Activated T-cell treated with anti-CD3 and anti-CD28 coated beads for 1 hour (primary cell): Measurements from ENCODE around the gene FBH1.
"Not testable (repeated sequence)": the region's sequence is repeated elsewhere in the genome, so short reads cannot be mapped to it uniquely, and the experiment has no call there.

Experiments
- DNase-seq: peaks from one replicate; pipeline ENCODE4 v3.0.0-alpha.2; 2020; ENCODE audit warnings: low read depth

The FBH1 gene

GRCh38 chr10:5960070-5960972, 70.3 kb downstream of the FBH1 start:
- DNase-seq: no peak

GRCh38 chr10:5960973-5961275, 70.9 kb downstream of the FBH1 start:
- not testable (repeated sequence) for DNase-seq

GRCh38 chr10:5961405-5962100, 71.5 kb downstream of the FBH1 start:
- DNase-seq: no peak

GRCh38 chr10:5962358-5962940, 72.4 kb downstream of the FBH1 start:
- DNase-seq: not testable (repeated sequence)

GRCh38 chr10:5963071-5963470, 73.0 kb downstream of the FBH1 start:
- no peak for DNase-seq

DNA sequence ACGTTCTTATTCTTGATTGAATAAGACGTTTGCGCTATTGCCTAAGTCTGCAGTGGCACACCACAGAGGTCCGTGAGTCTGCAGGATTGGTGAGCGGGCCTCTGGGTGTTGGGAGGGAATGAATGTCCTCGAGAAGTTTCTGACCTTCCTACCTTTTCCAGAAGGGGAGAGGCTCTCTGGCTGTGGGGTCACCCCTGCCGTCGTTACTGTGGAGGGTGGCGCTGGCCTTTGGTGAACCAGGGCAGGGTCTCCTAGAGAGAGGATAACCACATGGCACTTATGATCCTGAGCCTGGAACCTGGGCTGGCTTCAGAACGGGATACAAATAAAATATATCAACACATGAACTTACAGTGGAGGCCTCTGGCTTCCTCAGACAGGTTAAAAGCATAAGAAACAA, 73.5 kb downstream of the FBH1 start:
- no peak for DNase-seq

DNA sequence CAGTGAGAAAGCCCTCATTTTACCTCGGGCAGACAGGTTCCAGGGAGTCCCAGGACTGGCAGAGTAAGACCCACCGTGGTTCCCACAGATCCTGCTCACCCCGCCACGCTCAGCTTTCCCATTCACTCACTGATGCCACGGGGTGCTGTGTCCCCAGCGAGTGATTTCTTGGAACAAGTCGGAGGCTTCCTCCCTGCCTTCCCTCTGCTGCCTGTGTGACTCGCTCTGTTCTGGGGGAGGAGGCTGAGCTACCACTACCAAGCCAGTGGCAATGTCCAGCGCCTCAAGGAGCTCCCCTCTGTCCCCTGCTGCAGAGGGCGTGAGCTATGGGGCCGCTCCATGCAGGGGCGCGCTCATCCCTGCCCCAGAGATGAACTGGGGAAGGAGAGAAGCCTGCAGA, 74.7 kb downstream of the FBH1 start:
- DNase-seq: no peak

GRCh38 chr10:5965266-5965665, 75.2 kb downstream of the FBH1 start:
- no peak for DNase-seq

DNA sequence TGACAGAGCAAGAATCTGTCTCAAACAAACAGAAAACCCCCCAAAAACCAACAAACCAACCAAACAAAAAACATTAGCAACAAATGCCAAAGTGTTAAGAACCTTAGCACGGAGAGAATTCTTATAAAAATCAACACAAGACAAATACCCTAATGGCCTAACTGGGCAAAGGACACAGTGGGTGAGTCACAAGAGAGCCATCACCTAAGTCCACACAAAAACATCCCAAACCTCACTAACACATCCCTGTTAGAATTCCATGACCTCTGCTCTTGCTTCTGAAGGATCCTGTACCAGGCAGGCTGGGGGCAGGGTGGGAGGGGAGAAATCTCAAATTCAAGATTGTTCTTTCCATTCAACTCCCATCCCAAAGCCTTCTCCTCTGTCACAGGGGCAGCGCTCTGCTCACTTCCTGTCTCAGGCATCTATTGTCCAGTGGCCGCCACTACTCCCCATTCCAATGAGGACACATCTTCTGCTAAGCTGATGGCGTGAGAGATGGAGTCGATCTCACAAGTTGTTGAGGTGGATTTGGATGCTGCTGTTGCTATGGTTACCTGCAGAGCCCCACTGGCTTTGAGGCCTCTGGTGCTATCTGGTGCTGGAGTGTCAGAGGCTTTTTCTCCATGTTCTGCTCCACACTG, 78.1 kb downstream of the FBH1 start:
- no peak for DNase-seq

DNA sequence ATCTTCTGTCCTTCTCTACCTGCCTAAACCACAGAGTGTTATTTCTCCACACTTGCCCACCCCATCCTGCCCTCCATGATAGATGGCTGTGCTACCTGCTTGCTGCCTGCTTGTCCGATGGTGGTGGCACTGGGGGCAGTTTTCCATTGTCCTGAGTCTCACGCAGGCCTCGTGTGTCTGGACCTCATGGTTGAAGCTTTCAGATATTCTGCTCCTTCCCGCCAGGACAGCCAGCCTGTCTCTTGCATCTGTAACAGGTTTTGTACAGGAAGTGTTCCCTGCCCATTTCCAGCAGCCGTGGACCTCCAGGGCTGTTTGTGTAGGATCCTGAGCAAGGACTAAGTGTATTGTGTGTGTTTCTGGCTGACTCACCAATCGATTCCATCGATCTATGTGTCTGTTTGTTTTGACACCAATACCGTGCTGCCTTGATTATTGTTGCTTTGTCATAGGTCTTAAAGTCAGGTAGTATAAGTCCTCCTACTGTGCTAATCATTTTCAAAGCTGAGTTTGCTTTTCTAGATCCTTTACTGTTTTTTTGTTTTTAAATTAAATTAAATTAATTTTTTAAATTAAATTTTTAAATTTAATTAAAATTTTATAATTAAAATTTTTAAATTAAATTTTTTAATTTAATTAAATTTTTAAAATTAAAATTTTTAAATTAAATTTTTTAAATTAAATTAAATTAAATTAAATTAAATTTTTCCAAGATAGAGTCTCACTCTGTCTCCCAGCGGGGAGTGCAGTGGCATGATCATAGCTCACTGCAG, 78.8 kb downstream of the FBH1 start:
- no peak for DNase-seq

DNA sequence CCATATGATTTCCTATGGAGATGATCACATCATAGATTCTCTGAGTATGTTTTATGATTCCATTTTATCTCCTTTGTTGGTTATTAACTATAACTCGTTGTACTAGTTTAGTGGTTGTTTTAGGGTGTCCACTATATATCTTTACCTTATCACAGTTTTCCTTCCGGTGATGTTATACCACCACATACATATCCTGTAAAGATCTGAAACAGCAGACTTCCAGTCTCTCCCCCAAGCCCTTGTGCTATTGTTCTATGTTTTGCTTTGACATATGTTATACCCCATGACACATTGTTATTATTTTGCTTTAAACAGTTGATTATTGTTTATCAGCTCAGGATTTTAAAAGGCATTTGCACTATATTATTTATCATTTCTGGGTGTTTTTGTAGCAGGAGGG, 80.0 kb downstream of the FBH1 start:
- DNase-seq: no peak

DNA sequence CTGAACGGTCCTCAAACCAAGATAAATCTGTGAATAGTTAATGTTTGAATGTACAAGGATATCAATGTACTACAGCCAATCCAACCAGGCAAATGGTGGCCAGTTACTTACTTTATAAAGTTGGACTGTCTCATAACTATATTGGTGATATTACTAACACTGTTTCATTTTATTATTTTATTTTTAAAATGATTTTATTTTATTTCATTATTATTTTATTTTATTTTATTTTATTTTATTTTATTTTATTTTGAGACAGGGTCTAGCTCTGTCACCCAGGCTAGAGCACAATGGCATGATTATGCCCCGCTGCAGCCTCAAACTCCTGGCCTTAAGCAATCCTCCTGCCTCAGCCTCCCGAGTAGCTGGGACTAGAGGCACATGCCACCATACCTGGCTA, 80.5 kb downstream of the FBH1 start:
- DNase-seq: no peak

GRCh38 chr10:5971315-5971832, 81.3 kb downstream of the FBH1 start:
- no peak for DNase-seq

- DNase-seq: no peak
These were observed 81.8 kb downstream of the FBH1 start for GRCh38 chr10:5971886-5972285.

- DNase-seq: no peak
These were observed 83.0 kb downstream of the FBH1 start for GRCh38 chr10:5973069-5973468.

DNA sequence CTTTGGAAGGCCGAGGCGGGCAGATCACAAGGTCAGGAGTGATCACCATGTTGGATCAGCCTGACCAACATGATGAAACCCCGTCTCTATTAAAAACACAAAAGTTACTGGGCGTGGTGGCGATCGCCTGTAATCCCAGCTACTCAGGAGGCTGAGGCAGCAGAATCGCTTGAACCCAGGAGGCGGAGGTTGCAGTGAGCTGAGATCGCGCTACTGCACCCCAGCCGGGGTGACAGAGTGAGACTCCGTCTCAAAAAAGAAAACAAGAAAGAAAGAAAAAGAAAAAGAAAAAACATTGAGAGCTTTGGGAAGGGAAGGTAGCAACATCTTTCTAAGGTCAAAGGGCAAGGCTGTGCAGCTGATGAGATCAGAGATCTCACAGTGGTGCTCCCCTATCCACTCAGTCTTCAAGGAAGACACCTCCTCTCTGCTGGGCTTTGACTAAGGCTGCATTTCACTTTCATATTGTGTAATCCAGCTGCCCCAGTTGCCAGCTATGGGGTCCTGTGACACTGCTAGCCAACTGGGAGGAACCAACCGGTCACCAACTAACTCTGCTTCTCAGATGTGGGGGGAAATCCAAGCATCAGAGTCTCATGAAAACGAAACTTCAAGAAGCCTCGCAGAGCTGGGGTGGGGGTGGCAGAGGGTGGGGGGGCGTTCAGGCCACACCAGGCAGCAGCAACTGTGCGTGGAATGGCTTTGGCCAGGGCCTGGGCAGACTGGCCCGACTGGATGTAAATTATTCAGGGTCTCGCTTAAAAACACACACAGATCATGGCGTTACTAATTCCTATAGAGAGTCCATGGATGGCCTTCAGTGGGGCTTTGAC, 85.8 kb downstream of the FBH1 start:
- DNase-seq: peak; percentile 14

- peak; percentile 20 for DNase-seq
These were observed 86.7 kb downstream of the FBH1 start for GRCh38 chr10:5976512-5977470.

GRCh38 chr10:5977471-5978229, 87.6 kb downstream of the FBH1 start, which contains the start of gene IL15RA:
Gene IL15RA, minus strand, starts transcription at chr10:5977543. Its CDS starts 51 bp downstream, at chr10:5977492.
- DNase-seq: peak; percentile 72

DNA sequence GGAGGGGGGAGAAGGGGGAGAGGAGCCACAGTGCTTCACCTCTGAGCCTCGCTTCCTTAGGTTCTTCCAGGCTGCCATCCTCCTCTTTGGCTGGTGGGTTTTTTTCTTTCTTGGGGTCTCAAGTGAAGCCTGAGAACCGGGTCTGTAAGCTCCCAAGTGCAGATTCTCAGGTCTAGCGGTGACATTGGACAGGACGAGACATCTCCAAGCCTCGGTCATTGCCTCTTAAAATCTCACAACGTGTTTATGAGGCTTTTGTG, 88.1 kb downstream of the FBH1 start:
- no peak for DNase-seq
